Thyroid gland (tissue), 4 donors: ENCODE results near the gene MMP24.

Source experiments
- CTCF ChIP-seq, 6 experiments: fragments of 200-600 bp in 3 of 6; fragments of 450-650 bp in 3 of 6; sonication (generic) in 3 of 6; IDR thresholded peaks; one replicate each; pipeline ENCODE4 v1.5.1; 2016 to 2019; ENCODE audit warnings: antibody characterized with exemption in 6 of 6, mild to moderate bottlenecking in 2 of 6, inconsistent platforms in 1 of 6, moderate library complexity in 1 of 6
- POLR2A ChIP-seq, 2 donors: fragments of 450-650 bp; IDR thresholded peaks; one replicate each; pipeline ENCODE4 v1.6.1; 2017; ENCODE audit warnings: antibody characterized with exemption in 2 of 2, mild to moderate bottlenecking in 2 of 2, moderate library complexity in 1 of 2

- TF ChIP-seq CTCF (IDR thresholded peaks at IDR 0.05) (no peak), POLR2A (IDR thresholded peaks at IDR 0.05) (no peak)
Measured at GRCh38 chr20:35235881-35236280, 9.4 kb downstream of the MMP24 start.
